IMR-90 (cell line): ENCODE results near the gene ABCC8. TPM values are rescaled to one million over a fixed set of nuclear protein-coding genes. Genes with fewer than 3 reads are reported as not detected.

ENCODE experiments used
- ATAC-seq: fragments of 200-7000 bp; cut with Tn5 transposase; 2 replicates; pipeline ENCODE4 v1.9.1; 2020; ENCODE audit warnings: low read depth, mild to moderate bottlenecking, moderate library complexity
- BruUV-seq: library from RNA; stranded (reverse); fragments of 400-500 nt; replicated peaks from 2 replicates; lab custom pipeline; 2021; lab: Mats Ljungman, UMichigan
- CTCF ChIA-PET: fragments of 300-600 bp; formaldehyde crosslinking; extraction: SDS; loops from one replicate; lab custom pipeline; 2021; ENCODE audit warnings: antibody characterized with exemption; lab: Yijun Ruan, JAX
- POLR2A ChIA-PET: fragments of 300-600 bp; sonication (Branson Sonifier 250); formaldehyde crosslinking; loops from one replicate; lab custom pipeline; 2022; ENCODE audit warnings: antibody characterized with exemption; ENCODE audit not compliant: unreplicated experiment; lab: Charles Lee
- DNase-seq: peaks from one replicate; pipeline ENCODE4 v3.0.0; 2013
- H2AFZ ChIP-seq: replicated peaks from 2 replicates; pipeline ENCODE3; 2013; ENCODE audit warnings: low read length, mild to moderate bottlenecking; ENCODE audit not compliant: poor library complexity
- H2AK5ac ChIP-seq: 2 replicates; pipeline ENCODE4 v1.6.1; 2013; ENCODE audit warnings: low read depth, low read length, inconsistent platforms
- H2AK9ac ChIP-seq: replicated peaks from 2 replicates; pipeline ENCODE3; 2013; ENCODE audit warnings: mild to moderate bottlenecking, low read depth, low read length, moderate library complexity; ENCODE audit not compliant: poor library complexity
- H2BK120ac ChIP-seq: 2 replicates; pipeline ENCODE4 v1.6.1; 2013; ENCODE audit warnings: low read depth, low read length, inconsistent platforms
- H2BK15ac ChIP-seq: 3 replicates; pipeline ENCODE4 v1.6.1; 2013; ENCODE audit warnings: low read depth, low read length, inconsistent platforms
- H2BK20ac ChIP-seq: 2 replicates; pipeline ENCODE4 v1.6.1; 2013; ENCODE audit warnings: low read depth, mild to moderate bottlenecking, inconsistent platforms, low read length, moderate library complexity
- H2BK5ac ChIP-seq: 2 replicates; pipeline ENCODE4 v1.6.1; 2013; ENCODE audit warnings: mild to moderate bottlenecking, low read depth, low read length, inconsistent platforms; ENCODE audit not compliant: poor library complexity, severe bottlenecking
- H3K14ac ChIP-seq: replicated peaks from 2 replicates; pipeline ENCODE4 v1.6.1; 2013; ENCODE audit warnings: low read depth, low read length, inconsistent platforms
- H3K18ac ChIP-seq: 2 replicates; pipeline ENCODE4 v1.6.1; 2013; ENCODE audit warnings: low read depth, low read length, control low read depth
- H3K23ac ChIP-seq: 2 replicates; pipeline ENCODE4 v1.6.1; 2013; ENCODE audit warnings: low read depth, low read length, inconsistent platforms
- H3K27ac ChIP-seq: 2 replicates; pipeline ENCODE4 v1.5.1; 2013; ENCODE audit warnings: mild to moderate bottlenecking, control low read depth, low read length; ENCODE audit not compliant: insufficient read depth
- H3K27me3 ChIP-seq: 2 replicates; pipeline ENCODE4 v1.6.1; 2013; ENCODE audit warnings: low read length; ENCODE audit not compliant: control insufficient read depth, insufficient read depth
- H3K36me3 ChIP-seq: 2 replicates; pipeline ENCODE4 v1.6.1; 2013; ENCODE audit warnings: low read length, mixed read lengths; ENCODE audit not compliant: control insufficient read depth, insufficient read depth
- H3K4ac ChIP-seq: 2 replicates; pipeline ENCODE4 v1.6.1; 2013; ENCODE audit warnings: low read depth, low read length, inconsistent platforms
- H3K4me1 ChIP-seq: 2 replicates; pipeline ENCODE4 v1.6.1; 2013; ENCODE audit warnings: low read length, mixed read lengths; ENCODE audit not compliant: control insufficient read depth, insufficient read depth
- H3K4me2 ChIP-seq: 2 replicates; pipeline ENCODE4 v1.6.1; 2013; ENCODE audit warnings: low read depth, mild to moderate bottlenecking, control low read depth, low read length, moderate library complexity
- H3K4me3 ChIP-seq: 2 replicates; pipeline ENCODE4 v1.5.1; 2013; ENCODE audit warnings: low read depth, mild to moderate bottlenecking, control low read depth, low read length, moderate library complexity; ENCODE audit not compliant: insufficient read depth
- H3K56ac ChIP-seq: 2 replicates; pipeline ENCODE4 v1.6.1; 2013; ENCODE audit warnings: low read length, inconsistent platforms; ENCODE audit not compliant: insufficient read depth; ENCODE audit errors: extremely low read depth
- H3K79me1 ChIP-seq, 2 experiments: 2 replicates each; pipeline ENCODE4 v1.6.1; 2013; ENCODE audit warnings: low read length in 2 of 2, inconsistent platforms in 1 of 2, low read depth in 1 of 2
- H3K9ac ChIP-seq: 2 replicates; pipeline ENCODE4 v1.6.1; 2013; ENCODE audit warnings: low read depth, low read length, control low read depth
- H3K9me1 ChIP-seq: 2 replicates; pipeline ENCODE4 v1.6.1; 2013; ENCODE audit warnings: low read length, inconsistent platforms; ENCODE audit not compliant: insufficient read depth
- H3K9me3 ChIP-seq: 2 replicates; pipeline ENCODE4 v1.6.1; 2013; ENCODE audit warnings: low read length; ENCODE audit not compliant: control insufficient read depth, insufficient read depth
- H4K20me1 ChIP-seq: 2 replicates; pipeline ENCODE4 v1.6.1; 2013; ENCODE audit warnings: low read length, inconsistent platforms; ENCODE audit not compliant: insufficient read depth
- H4K5ac ChIP-seq: 2 replicates; pipeline ENCODE4 v1.6.1; 2013; ENCODE audit warnings: mild to moderate bottlenecking, low read depth, low read length, control low read depth
- H4K8ac ChIP-seq, 2 experiments: 2 replicates each; pipeline ENCODE4 v1.6.1; 2013; ENCODE audit warnings: low read depth in 2 of 2, low read length in 2 of 2, control low read depth in 1 of 2, inconsistent platforms in 1 of 2
- H4K91ac ChIP-seq: 2 replicates; pipeline ENCODE4 v1.6.1; 2013; ENCODE audit warnings: low read depth, low read length, inconsistent platforms; ENCODE audit not compliant: insufficient read depth
- BHLHE40 ChIP-seq: fragments of 150-350 bp; IDR thresholded peaks from 2 replicates; pipeline ENCODE4 v1.6.1; 2016; ENCODE audit warnings: mild to moderate bottlenecking, low read depth, low read length
- CEBPB ChIP-seq: IDR thresholded peaks from 2 replicates; pipeline ENCODE4 v1.6.1; 2012; ENCODE audit warnings: low read depth, low read length, improper control_type of control experiment
- CHD1 ChIP-seq: IDR thresholded peaks from 2 replicates; pipeline ENCODE4 v1.6.1; 2012; ENCODE audit warnings: low read depth, low read length, improper control_type of control experiment
- CTCF ChIP-seq: conservative IDR thresholded peaks from 2 replicates; pipeline ENCODE4 v1.5.1; 2012; ENCODE audit warnings: mild to moderate bottlenecking, low read depth, low read length, improper control_type of control experiment
- ELK1 ChIP-seq: fragments of 150-350 bp; IDR thresholded peaks from 2 replicates; pipeline ENCODE4 v1.6.1; 2016; ENCODE audit warnings: low read depth, mild to moderate bottlenecking, low read length, moderate library complexity, borderline replicate concordance
- FOS ChIP-seq: fragments of 150-350 bp; IDR thresholded peaks from 2 replicates; pipeline ENCODE4 v1.6.1; 2016; ENCODE audit warnings: low read depth, low read length
- MAFK ChIP-seq: IDR thresholded peaks from 2 replicates; pipeline ENCODE4 v1.6.1; 2012; ENCODE audit warnings: low read depth, low read length, improper control_type of control experiment
- MAZ ChIP-seq: IDR thresholded peaks from 2 replicates; pipeline ENCODE4 v1.6.1; 2012; ENCODE audit warnings: low read depth, mild to moderate bottlenecking, low read length, improper control_type of control experiment, moderate library complexity, borderline replicate concordance
- MXI1 ChIP-seq: IDR thresholded peaks from 2 replicates; pipeline ENCODE4 v1.6.1; 2012; ENCODE audit warnings: low read depth, mild to moderate bottlenecking, low read length, moderate library complexity, borderline replicate concordance
- NFE2L2 ChIP-seq: fragments of 150-350 bp; IDR thresholded peaks from 2 replicates; pipeline ENCODE4 v1.6.1; 2016; ENCODE audit warnings: low read depth, mild to moderate bottlenecking, low read length
- POLR2A ChIP-seq: IDR thresholded peaks from 2 replicates; pipeline ENCODE4 v1.6.1; 2012; ENCODE audit warnings: mild to moderate bottlenecking, low read depth, low read length
- RAD21 ChIP-seq: IDR thresholded peaks from 2 replicates; pipeline ENCODE4 v1.6.1; 2012; ENCODE audit warnings: low read length, improper control_type of control experiment
- RCOR1 ChIP-seq: IDR thresholded peaks from 2 replicates; pipeline ENCODE4 v1.6.1; 2012; ENCODE audit warnings: mild to moderate bottlenecking, low read length, improper control_type of control experiment; ENCODE audit not compliant: insufficient replicate concordance
- RFX5 ChIP-seq: IDR thresholded peaks from 2 replicates; pipeline ENCODE4 v1.8.0; 2012; ENCODE audit warnings: low read depth, mild to moderate bottlenecking, low read length, moderate library complexity
- SMC3 ChIP-seq: fragments of 150-350 bp; IDR thresholded peaks from 2 replicates; pipeline ENCODE4 v1.6.1; 2016; ENCODE audit warnings: low read depth, mild to moderate bottlenecking, antibody characterized with exemption, low read length, moderate library complexity
- USF2 ChIP-seq: fragments of 150-350 bp; IDR thresholded peaks from 2 replicates; pipeline ENCODE4 v1.6.1; 2017; ENCODE audit warnings: mild to moderate bottlenecking, antibody characterized with exemption, low read length, low read depth
- WGBS, 2 experiments: methylation state at CpG; one replicate each; pipeline versions ENCODE4 v1.1.5 to v1.1.7; 2013; ENCODE audit warnings: missing lambda C conversion rate in 2 of 2; ENCODE audit not compliant: insufficient read length in 1 of 2; ENCODE audit errors: extremely low coverage in 2 of 2; 5-methylcytosine and 5-hydroxymethylcytosine counted together
- dilution Hi-C: fragments of 300-500 bp; cut with HindIII; formaldehyde crosslinking; loops from one replicate; pipeline ENCODE4 v1.14.3; 2018; ENCODE audit warnings: low sequenced_read_pairs; ENCODE audit not compliant: unreplicated experiment
- in situ Hi-C: fragments of 300-500 bp; cut with MboI; formaldehyde crosslinking; loops from 3 replicates; pipeline ENCODE4 v1.14.3; 2019; ENCODE audit warnings: low sequenced_read_pairs, inconsistent platforms, mixed read lengths
- intact Hi-C: fragments of 100-400 bp; cut with micrococcal nuclease; formaldehyde crosslinking; loops from 2 replicates; pipeline ENCODE4 v1.10.0; 2022
- polyA plus RNA-seq, 3 experiments: library from polyadenylated mRNA; depleted of rRNA; stranded (reverse); fragments of >200 nt; gene quantifications; 2 replicates each; pipeline ENCODE4 v1.2.3, GENCODE V29; 2012; ENCODE audit warnings: low replicate concordance in 1 of 3
- total RNA-seq: library from RNA; depleted of rRNA; stranded (reverse); fragments of >200 nt; gene quantifications from 2 replicates; pipeline ENCODE4 v1.2.3, GENCODE V29; 2012

The ABCC8 gene
- total and polyA plus RNA-seq, 2 of the 4 experiments (the other 2 are of a cell fraction): not detected

GRCh38 chr11:17488563-17488962, 11.9 kb upstream of the ABCC8 start:
- Histone ChIP-seq H4K8ac (no peak overlapping the region), H3K18ac (no peak overlapping the region), H2BK20ac (no peak overlapping the region), H3K56ac (no peak overlapping the region), H2BK120ac (no peak overlapping the region), H3K4ac (no peak overlapping the region), H3K9me3 (no peaks in the 10 kb centered on the region), H3K36me3 (no peaks in the 10 kb centered on the region), H3K27me3 (peaks cover 6% of the 10 kb centered on the region), H3K4me3 (no peak overlapping the region), H2BK15ac (no peak overlapping the region), H4K91ac (no peak overlapping the region), H4K5ac (no peak overlapping the region), H2BK5ac (no peak overlapping the region), H4K20me1 (no peaks in the 10 kb centered on the region), H3K4me1 (no peaks in the 10 kb centered on the region), H3K9ac (no peak overlapping the region), H2AFZ (no peak overlapping the region), H2AK5ac (no peak overlapping the region), H3K14ac (no peak overlapping the region), H3K23ac (no peak overlapping the region), H2AK9ac (no peak overlapping the region), H3K9me1 (no peaks in the 10 kb centered on the region), H3K27ac (no peak overlapping the region), H3K79me1 (no peaks in the 10 kb centered on the region), H3K4me2 (no peak overlapping the region)
- ChIA-PET POLR2A (no interaction called here), CTCF (no interaction called here)
- no TSS peak for BruUV-seq
- DNase-seq: no peak
- intact Hi-C loops (no loop called here), dilution Hi-C loops (no loop called here), in situ Hi-C loops (no loop called here)
- no CpG with 5 or more reads among the region's 1 CpG for WGBS, 2 experiments
- TF ChIP-seq MAZ: no peak
- TF ChIP-seq RAD21: no peak
- TF ChIP-seq SMC3: no peak
- TF ChIP-seq NFE2L2: no peak
- TF ChIP-seq POLR2A: no peak
- no peak for TF ChIP-seq USF2
- TF ChIP-seq BHLHE40: no peak
- TF ChIP-seq ELK1: no peak
- no peak for TF ChIP-seq CHD1
- no peak for TF ChIP-seq CEBPB
- TF ChIP-seq RCOR1: no peak
- TF ChIP-seq FOS: no peak
- no peak for TF ChIP-seq CTCF
- no peak for TF ChIP-seq MXI1
- TF ChIP-seq RFX5: no peak
- no peak for TF ChIP-seq MAFK
- no peak for ATAC-seq
